Heart left ventricle (tissue), 16 donors: ENCODE data around the gene PPP1R14C. TPM values are rescaled to one million over a fixed set of nuclear protein-coding genes. Genes with fewer than 3 reads are reported as not detected.

Experiments used
- ATAC-seq, 4 donors: fragments of 200-7000 bp; cut with Tn5 transposase; one replicate each; pipeline ENCODE4 v1.9.1; 2020 to 2022; ENCODE audit warnings: moderate library complexity in 4 of 4, mild to moderate bottlenecking in 3 of 4, moderate number of reproducible peaks in 1 of 4
- DNase-seq, 5 donors: peaks; one replicate each; pipeline ENCODE4 v3.0.0-alpha.2; 2020
- H3K27ac ChIP-seq, 12 donors: fragments of 200-600 bp; sonication (generic) in 4 of 12; one replicate each; pipeline versions ENCODE4 v1.5.0 to v1.8.0; 2016 to 2022; ENCODE audit warnings: mild to moderate bottlenecking in 2 of 12
- H3K27me3 ChIP-seq, 9 donors: fragments of 200-600 bp; sonication (generic) in 2 of 9; one replicate each; pipeline versions ENCODE4 v1.5.1 to v1.8.0; 2016 to 2022; ENCODE audit warnings: mild to moderate bottlenecking in 3 of 9
- H3K36me3 ChIP-seq, 9 donors: fragments of 200-600 bp; sonication (generic) in 2 of 9; one replicate each; pipeline versions ENCODE4 v1.5.0 to v1.8.0; 2018 to 2022; ENCODE audit warnings: mild to moderate bottlenecking in 2 of 9
- H3K4me1 ChIP-seq, 12 donors: fragments of 200-600 bp; sonication (generic) in 4 of 12; one replicate each; pipeline versions ENCODE4 v1.5.0 to v1.8.0; 2016 to 2022; ENCODE audit warnings: mild to moderate bottlenecking in 3 of 12
- H3K4me3 ChIP-seq, 12 donors: fragments of 200-600 bp; sonication (generic) in 4 of 12; one replicate each; pipeline versions ENCODE4 v1.5.0 to v1.8.0; 2017 to 2022; ENCODE audit warnings: mild to moderate bottlenecking in 9 of 12, moderate library complexity in 4 of 12
- H3K9me3 ChIP-seq, 12 donors: fragments of 200-600 bp; sonication (generic) in 4 of 12; one replicate each; pipeline versions ENCODE4 v1.5.0 to v1.8.0; 2016 to 2022; ENCODE audit warnings: mild to moderate bottlenecking in 1 of 12
- CTCF ChIP-seq, 12 donors: fragments of 200-600 bp; sonication (generic) in 4 of 12; IDR thresholded peaks; one replicate each; pipeline versions ENCODE4 v1.5.0 to v1.8.0; 2018 to 2022; ENCODE audit warnings: antibody characterized with exemption in 12 of 12, mild to moderate bottlenecking in 5 of 12
- POLR2A ChIP-seq, 2 donors: fragments of 450-650 bp; IDR thresholded peaks; one replicate each; pipeline ENCODE4 v1.6.1; 2017; ENCODE audit warnings: antibody characterized with exemption in 2 of 2, mild to moderate bottlenecking in 2 of 2, moderate library complexity in 2 of 2
- WGBS, 4 donors: extraction: QIAGEN DNeasy Blood & Tissue Kit in 2 of 4; methylation state at CpG; one replicate each; pipeline versions ENCODE4 v1.1.5 to v1.1.7; 2013 to 2018; 5-methylcytosine and 5-hydroxymethylcytosine counted together
- intact Hi-C, 10 donors: fragments of 100-400 bp; cut with DNase I; formaldehyde crosslinking; loops; one replicate each; pipeline versions ENCODE4 v1.11.1 to v1.14.2; 2022
- polyA plus RNA-seq, 2 donors: library from polyadenylated mRNA; stranded (reverse); fragments of 200-250 nt; gene quantifications; one replicate each; pipeline ENCODE4 v1.2.3, GENCODE V29; 2013
- total RNA-seq, 9 donors: library from RNA; depleted of rRNA in 2 of 9; stranded (reverse); fragments of >200 nt in 2 of 9; fragmentation: NEBNext Ultra II Directional in 3 of 9; extraction: Animal tissue kit (Norgen Biotek cat#: 25700) in 3 of 9; gene quantifications; one replicate each; pipeline versions ENCODE4 v1.1.0 to v1.2.4, GENCODE V29; 2016 to 2023
- donor health status: ischemic (EF 13 %, LVEDD 7.1; RV severe dilation, severe dysfunction).
- donor health status: healthy with polysubstance abuse.
- donor health status: DM: no; HTN: yes; CAD: no.
- donor health status: DM: no; HTN: no; CAD: no.
- donor health status: ischemic (EF 25% LVEDD 6.9; RV normal size, moderate dysfunction).
- donor health status: ischemic (EF 25% LVEDD 5.7; RV mildly dilated, moderate dysfunction).
- donor health status: healthy.
- donor health status: DM: yes; HTN: yes; CAD: no.
- donor health status: ischemic (EF 35%, LVEDD 5.7; RV mildly dilated, moderate dysfunction).
- donor health status: nonischemic (EF 11% LVEDD 7.7; RV severe dilation, severe dysfunction).
- donor health status: DM: yes; HTN: yes; CAD: no.
- donor health status: PGD.
- donor health status: ischemic (EF 29% LVEDD 5.4; RV normal size, mild dysfunction).
- donor health status: nonischemic (EF 23%, LVEDD 6.1; RV moderate dilation, normal function).

PPP1R14C gene
- total and polyA plus RNA-seq, 11 donors, result 41.1 to 143 (median 75.7) TPM

GRCh38 chr6:150153905-150154492, 11.2 kb downstream of the PPP1R14C start:
- Histone ChIP-seq H3K36me3 (no peaks in the 10 kb centered on the region), H3K27me3 (peaks cover 0 to 19% (median 4%) of the 10 kb centered on the region in 9 donors), H3K27ac (peak overlapping the region in 3 of 12 donors; percentile 2 to 5 (median 3)), H3K9me3 (no peaks in the 10 kb centered on the region), H3K4me3 (no peak overlapping the region), H3K4me1 (peaks cover 0 to 44% (median 19%) of the 10 kb centered on the region in 12 donors)
- TF ChIP-seq POLR2A (IDR thresholded peaks at IDR 0.05), result no peak
- no peak for TF ChIP-seq CTCF (IDR thresholded peaks at IDR 0.05)
- intact Hi-C loops, result no loop called here
- no peak for DNase-seq
- ATAC-seq, result peak in 1 of 4 donors; percentile 29
- WGBS, 4 donors, result 33 to 40% (median 35%) methylated on average over 6 of the region's 6 CpGs

- DNase-seq, result no peak
- Histone ChIP-seq H3K36me3 (no peaks in the 10 kb centered on the region), H3K27ac (no peak overlapping the region), H3K4me1 (peaks cover 0 to 26% (median 13%) of the 10 kb centered on the region in 12 donors), H3K9me3 (no peaks in the 10 kb centered on the region), H3K4me3 (no peak overlapping the region), H3K27me3 (peaks cover 0 to 4% (median 0%) of the 10 kb centered on the region in 9 donors)
- TF ChIP-seq CTCF (IDR thresholded peaks at IDR 0.05), result no peak
- TF ChIP-seq POLR2A (IDR thresholded peaks at IDR 0.05), result no peak
- intact Hi-C loops, result no loop called here
- no peak for ATAC-seq
- 76 to 95% (median 92%) methylated on average over 3 of the region's 3 CpGs for WGBS, 4 donors
Observed at GRCh38 chr6:150156460-150156859, 13.6 kb downstream of the PPP1R14C start.

GRCh38 chr6:150157081-150157480, 14.2 kb downstream of the PPP1R14C start:
- Histone ChIP-seq H3K27ac (no peak overlapping the region), H3K4me3 (no peak overlapping the region), H3K4me1 (peaks cover 0 to 25% (median 12%) of the 10 kb centered on the region in 12 donors), H3K27me3 (peaks cover 0 to 4% (median 0%) of the 10 kb centered on the region in 9 donors), H3K36me3 (no peaks in the 10 kb centered on the region), H3K9me3 (no peaks in the 10 kb centered on the region)
- 77 to 84% (median 80%) methylated on average over 1 of the region's 1 CpG for WGBS, 4 donors
- DNase-seq, result no peak
- intact Hi-C loops, result no loop called here
- TF ChIP-seq CTCF (IDR thresholded peaks at IDR 0.05), result no peak
- TF ChIP-seq POLR2A (IDR thresholded peaks at IDR 0.05), result no peak
- no peak for ATAC-seq

- Histone ChIP-seq H3K4me3 (no peak overlapping the region), H3K9me3 (no peaks in the 10 kb centered on the region), H3K36me3 (no peaks in the 10 kb centered on the region), H3K4me1 (peaks cover 0 to 1% (median 0%) of the 10 kb centered on the region in 12 donors), H3K27me3 (no peaks in the 10 kb centered on the region), H3K27ac (no peak overlapping the region)
- intact Hi-C loops, result no loop called here
- ATAC-seq (no peak), DNase-seq (no peak)
- TF ChIP-seq CTCF (IDR thresholded peaks at IDR 0.05) (no peak), POLR2A (IDR thresholded peaks at IDR 0.05) (no peak)
- WGBS, 4 donors, result 69 to 91% (median 82%) methylated on average over 4 of the region's 4 CpGs
Observed at GRCh38 chr6:150159757-150160156, 16.9 kb downstream of the PPP1R14C start.
